PC-9 (cell line): Measurements from ENCODE around the gene GPRC5C. TPM values are rescaled to one million over a fixed set of nuclear protein-coding genes. Genes with fewer than 3 reads are reported as not detected.

ENCODE experiments used
- BruUV-seq: library from RNA; stranded (reverse); fragments of 400-500 nt; replicated peaks from 2 replicates; lab custom pipeline; 2021; lab: Mats Ljungman, UMichigan
- CTCF ChIA-PET: fragments of 300-600 bp; sonication (Branson Sonifier 250); formaldehyde crosslinking; loops from one replicate; lab custom pipeline; 2022; ENCODE audit warnings: antibody characterized with exemption; lab: Charles Lee
- POLR2A ChIA-PET: fragments of 300-600 bp; sonication (Branson Sonifier 250); formaldehyde crosslinking; loops from one replicate; lab custom pipeline; 2022; ENCODE audit warnings: antibody characterized with exemption; ENCODE audit not compliant: unreplicated experiment; lab: Charles Lee
- DNase-seq, 2 experiments: peaks; one replicate each; pipeline versions ENCODE4 v3.0.0 to v3.0.0-alpha.2; 2015 to 2022; ENCODE audit warnings: mixed read lengths in 1 of 2
- H2AFZ ChIP-seq: fragments of 200-600 bp; sonication (generic); 2 replicates; pipeline ENCODE4 v1.8.1; 2017; ENCODE audit warnings: antibody characterized with exemption
- H3F3A ChIP-seq: fragments of 200-600 bp; sonication (generic); 2 replicates; pipeline ENCODE4 v1.8.1; 2017; ENCODE audit warnings: antibody characterized with exemption, mild to moderate bottlenecking, low read depth; ENCODE audit not compliant: insufficient read depth
- H3K27ac ChIP-seq: fragments of 200-600 bp; sonication (generic); 2 replicates; pipeline ENCODE4 v1.6.1; 2016; ENCODE audit warnings: mixed run types
- H3K27me3 ChIP-seq: fragments of 200-600 bp; sonication (generic); 2 replicates; pipeline ENCODE4 v1.6.1; 2016; ENCODE audit warnings: low read depth, mixed run types; ENCODE audit not compliant: insufficient read depth
- H3K36me3 ChIP-seq: fragments of 200-600 bp; sonication (generic); 2 replicates; pipeline ENCODE4 v1.6.1; 2016; ENCODE audit warnings: low read depth, mixed run types
- H3K4me1 ChIP-seq: fragments of 200-600 bp; sonication (generic); replicated peaks from 2 replicates; pipeline ENCODE4 v1.6.1; 2016; ENCODE audit warnings: mixed run types; ENCODE audit not compliant: insufficient read depth
- H3K4me2 ChIP-seq: fragments of 200-600 bp; sonication (generic); 2 replicates; pipeline ENCODE4 v1.6.1; 2017; ENCODE audit warnings: mixed run types
- H3K4me3 ChIP-seq: fragments of 200-600 bp; sonication (generic); 2 replicates; pipeline ENCODE4 v1.6.1; 2016; ENCODE audit warnings: mixed run types
- H3K79me2 ChIP-seq: fragments of 200-600 bp; sonication (generic); 2 replicates; pipeline ENCODE4 v1.6.1; 2017; ENCODE audit warnings: low read depth, mixed run types
- H3K9me2 ChIP-seq: fragments of 200-600 bp; sonication (generic); 2 replicates; pipeline ENCODE4 v1.8.1; 2017; ENCODE audit warnings: mild to moderate bottlenecking; ENCODE audit not compliant: insufficient read depth
- H3K9me3 ChIP-seq: fragments of 200-600 bp; sonication (generic); 2 replicates; pipeline ENCODE4 v1.8.1; 2016; ENCODE audit warnings: low read depth; ENCODE audit not compliant: insufficient read depth
- H4K20me1 ChIP-seq: fragments of 200-600 bp; sonication (generic); 2 replicates; pipeline ENCODE4 v1.8.1; 2017; ENCODE audit not compliant: insufficient read depth
- EZH2 ChIP-seq: fragments of 200-600 bp; sonication (generic); IDR thresholded peaks from 2 replicates; pipeline ENCODE4 v1.8.0; 2017; ENCODE audit warnings: antibody characterized with exemption, low read depth
- intact Hi-C: fragments of 100-400 bp; cut with micrococcal nuclease; formaldehyde crosslinking; loops from one replicate; pipeline ENCODE4 v1.10.0; 2022; ENCODE audit not compliant: unreplicated experiment
- total RNA-seq: library from RNA; stranded (reverse); gene quantifications from 2 replicates; pipeline ENCODE4 v1.2.3, GENCODE V29; 2021
- TF ChIP-seq, protein P1 (sequence below): fragments of 200-600 bp; sonication (generic); conservative IDR thresholded peaks from 2 replicates; pipeline ENCODE4 v1.6.1; 2017; ENCODE audit warnings: mixed run types, antibody characterized with exemption, mild to moderate bottlenecking, moderate library complexity

Gene GPRC5C
- total RNA-seq, 1 experiment from 2014 or later, result 27.9 TPM

DNA sequence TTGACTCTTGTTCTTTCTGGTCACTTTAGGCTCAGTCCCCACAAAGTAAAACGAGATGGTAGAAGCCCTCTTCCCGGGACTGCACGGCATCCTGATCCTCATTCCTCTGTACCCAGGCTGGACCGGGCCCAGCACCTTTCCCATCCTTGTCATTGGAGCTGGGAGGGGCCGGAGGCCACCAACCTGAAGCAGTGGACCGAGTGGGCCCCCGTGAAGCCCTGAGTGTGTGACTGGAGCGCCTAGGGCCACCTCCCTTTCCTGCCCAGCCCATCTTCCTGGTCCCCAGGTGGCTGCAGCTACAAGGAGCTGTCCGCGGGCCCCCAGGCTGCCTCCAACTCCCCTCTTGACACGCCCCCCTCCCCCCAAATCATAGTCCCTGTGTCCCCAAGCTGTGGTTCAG is 17.4 kb downstream of the GPRC5C start:
- H3K9me2 ChIP-seq, result no peaks in the 10 kb centered on the region
- TF ChIP-seq EZH2, result no peak
- TF ChIP-seq, protein P1, sequence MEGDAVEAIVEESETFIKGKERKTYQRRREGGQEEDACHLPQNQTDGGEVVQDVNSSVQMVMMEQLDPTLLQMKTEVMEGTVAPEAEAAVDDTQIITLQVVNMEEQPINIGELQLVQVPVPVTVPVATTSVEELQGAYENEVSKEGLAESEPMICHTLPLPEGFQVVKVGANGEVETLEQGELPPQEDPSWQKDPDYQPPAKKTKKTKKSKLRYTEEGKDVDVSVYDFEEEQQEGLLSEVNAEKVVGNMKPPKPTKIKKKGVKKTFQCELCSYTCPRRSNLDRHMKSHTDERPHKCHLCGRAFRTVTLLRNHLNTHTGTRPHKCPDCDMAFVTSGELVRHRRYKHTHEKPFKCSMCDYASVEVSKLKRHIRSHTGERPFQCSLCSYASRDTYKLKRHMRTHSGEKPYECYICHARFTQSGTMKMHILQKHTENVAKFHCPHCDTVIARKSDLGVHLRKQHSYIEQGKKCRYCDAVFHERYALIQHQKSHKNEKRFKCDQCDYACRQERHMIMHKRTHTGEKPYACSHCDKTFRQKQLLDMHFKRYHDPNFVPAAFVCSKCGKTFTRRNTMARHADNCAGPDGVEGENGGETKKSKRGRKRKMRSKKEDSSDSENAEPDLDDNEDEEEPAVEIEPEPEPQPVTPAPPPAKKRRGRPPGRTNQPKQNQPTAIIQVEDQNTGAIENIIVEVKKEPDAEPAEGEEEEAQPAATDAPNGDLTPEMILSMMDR, result no peak
- H3K79me2 ChIP-seq, result no peaks in the 10 kb centered on the region
- ChIA-PET POLR2A (no interaction called here), CTCF (no interaction called here)
- H3F3A ChIP-seq, result no peaks in the 10 kb centered on the region
- H3K27me3 ChIP-seq, result no peaks in the 10 kb centered on the region
- no peaks in the 10 kb centered on the region for H3K9me3 ChIP-seq
- intact Hi-C loops, result no loop called here
- H3K4me1 ChIP-seq, result peaks cover 2% of the 10 kb centered on the region; the same call in 1 of the 2 replicates
- no peaks in the 10 kb centered on the region for H3K36me3 ChIP-seq
- H3K4me2 ChIP-seq, result no peak overlapping the region
- no peak overlapping the region for H3K27ac ChIP-seq
- no peak overlapping the region for H3K4me3 ChIP-seq
- no TSS peak for BruUV-seq
- DNase-seq, result no peak
- no peak overlapping the region for H2AFZ ChIP-seq
- H4K20me1 ChIP-seq, result no peaks in the 10 kb centered on the region; the same call in 1 of the 2 replicates

DNA sequence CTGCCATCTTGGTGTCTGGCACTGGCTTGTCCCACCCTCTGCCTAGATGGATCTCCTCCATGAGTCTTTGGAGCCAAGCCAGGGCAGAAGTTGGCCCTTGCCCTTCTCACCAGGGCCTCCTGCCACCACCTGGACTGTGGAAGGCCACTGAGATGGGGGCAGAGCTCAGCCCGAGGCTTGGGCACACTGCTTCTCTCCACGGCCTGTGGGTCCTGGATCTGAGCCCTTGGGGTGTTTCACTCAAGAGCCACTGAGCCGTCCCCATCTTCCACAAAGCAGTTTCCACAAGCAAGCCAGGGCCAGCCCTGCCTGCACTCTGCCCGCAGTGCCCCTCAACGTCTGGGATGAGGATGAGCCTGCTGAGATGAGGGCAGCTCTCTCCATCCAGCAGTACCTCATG is 17.9 kb downstream of the GPRC5C start:
- intact Hi-C loops, result loop anchor here (5.0 to 10.0 kb wide), 3 partner anchors 52 to 235 kb away; partner anchors contain the start of gene TTYH2
- Histone ChIP-seq H3K4me1 (peaks cover 7% of the 10 kb centered on the region; the same call in 1 of the 2 replicates), H3K27ac (no peak overlapping the region), H3K36me3 (no peaks in the 10 kb centered on the region), H3K4me3 (no peak overlapping the region), H3K79me2 (no peaks in the 10 kb centered on the region), H3K4me2 (no peak overlapping the region), H2AFZ (no peak overlapping the region), H3K27me3 (peaks cover 3% of the 10 kb centered on the region; the same call in 1 of the 2 replicates), H3F3A (no peaks in the 10 kb centered on the region), H4K20me1 (no peaks in the 10 kb centered on the region), H3K9me3 (no peaks in the 10 kb centered on the region), H3K9me2 (no peaks in the 10 kb centered on the region)
- DNase-seq, result no peak
- TF ChIP-seq, protein P1, result no peak
- no peak for TF ChIP-seq EZH2
- BruUV-seq, result no TSS peak
- ChIA-PET POLR2A (no interaction called here), CTCF (no interaction called here)

DNA sequence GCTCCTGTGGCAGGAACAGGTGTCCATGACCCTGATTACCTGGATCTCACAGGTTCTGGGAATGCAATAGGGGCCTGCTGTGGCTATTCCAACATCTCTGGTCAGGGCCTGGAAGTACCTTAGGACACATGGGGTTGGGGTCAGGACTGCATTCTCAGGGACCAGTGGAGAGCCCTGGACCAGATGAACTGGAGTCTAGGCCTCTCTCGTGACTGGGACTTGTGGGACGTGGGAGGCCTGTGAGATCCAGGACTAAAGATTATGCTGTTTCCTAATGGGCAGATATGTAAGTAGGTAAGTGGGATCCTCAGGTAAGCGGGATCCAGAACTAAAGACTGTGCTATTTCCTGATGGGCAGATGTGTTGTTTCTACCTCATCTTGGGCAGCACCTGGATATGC is 18.3 kb downstream of the GPRC5C start:
- Histone ChIP-seq H3K9me2 (no peaks in the 10 kb centered on the region), H3K4me3 (no peak overlapping the region), H2AFZ (no peak overlapping the region), H3K79me2 (no peaks in the 10 kb centered on the region), H3K27me3 (peaks cover 3% of the 10 kb centered on the region; the same call in 1 of the 2 replicates), H4K20me1 (no peaks in the 10 kb centered on the region), H3K27ac (no peak overlapping the region), H3K4me2 (no peak overlapping the region), H3F3A (no peaks in the 10 kb centered on the region), H3K4me1 (peaks cover 7% of the 10 kb centered on the region; the same call in 1 of the 2 replicates), H3K36me3 (no peaks in the 10 kb centered on the region), H3K9me3 (no peaks in the 10 kb centered on the region)
- ChIA-PET POLR2A (no interaction called here), CTCF (no interaction called here)
- BruUV-seq, result no TSS peak
- intact Hi-C loops, result loop anchor here (5.0 to 10.0 kb wide), 3 partner anchors 53 to 235 kb away; partner anchors contain the start of gene TTYH2
- TF ChIP-seq EZH2, result no peak
- TF ChIP-seq, protein P1, result no peak
- no peak for DNase-seq
